B cell (primary cell): ENCODE data around the gene TARP.

Experiments used
- ATAC-seq: fragments of 200-7000 bp; cut with Tn5 transposase; one replicate; pipeline ENCODE4 v1.10.0; 2021; ENCODE audit warnings: low read depth, mild to moderate bottlenecking, moderate number of reproducible peaks, moderate library complexity
- CTCF ChIA-PET: fragments of 350-600 bp; sonication (Branson Sonifier 250); formaldehyde crosslinking; loops from one replicate; lab custom pipeline; 2021; ENCODE audit warnings: antibody characterized with exemption, inconsistent platforms; lab: Charles Lee
- POLR2A ChIA-PET: fragments of 350-600 bp; sonication (Branson Sonifier 250); formaldehyde crosslinking; loops from one replicate; lab custom pipeline; 2021; ENCODE audit warnings: antibody characterized with exemption; lab: Charles Lee
- DNase-seq: peaks from one replicate; pipeline ENCODE4 v3.0.0; 2013
- H2AFZ ChIP-seq: 2 replicates; pipeline ENCODE4 v1.6.1; 2012; ENCODE audit warnings: mild to moderate bottlenecking, low read depth, low read length; ENCODE audit not compliant: insufficient read depth, poor library complexity, severe bottlenecking
- H3K27ac ChIP-seq, 2 donors: 1 replicate in 1 of 2; 2 replicates in 1 of 2; pipeline ENCODE4 v1.5.1; 2012 to 2013; ENCODE audit warnings: low read length in 2 of 2, mild to moderate bottlenecking in 2 of 2, moderate library complexity in 1 of 2
- H3K27me3 ChIP-seq, 4 experiments: fragments of 200-600 bp in 1 of 4; sonication (generic) in 1 of 4; replicated peaks in 1 of 4; 1 replicate in 2 of 4; 2 replicates in 2 of 4; pipeline versions ENCODE4 v1.6.1 to v1.7.0; 2013 to 2016; ENCODE audit warnings: low read length in 3 of 4, mild to moderate bottlenecking in 2 of 4, mixed read lengths in 1 of 4, moderate library complexity in 1 of 4; ENCODE audit not compliant: insufficient read depth in 4 of 4, control insufficient read depth in 3 of 4; ENCODE audit errors: control extremely low read depth in 1 of 4
- H3K36me3 ChIP-seq, 2 experiments: replicated peaks in 1 of 2; 1 replicate in 1 of 2; 2 replicates in 1 of 2; pipeline versions ENCODE4 v1.6.1 to v1.7.1; 2013; ENCODE audit warnings: low read length in 1 of 2; ENCODE audit not compliant: insufficient read depth in 2 of 2, control insufficient read depth in 1 of 2; ENCODE audit errors: control extremely low read depth in 1 of 2, extremely low read depth in 1 of 2
- H3K4me1 ChIP-seq, 2 donors: fragments of 200-600 bp in 1 of 2; sonication (generic) in 1 of 2; 1 replicate in 1 of 2; 2 replicates in 1 of 2; pipeline versions ENCODE4 v1.5.1 to v1.6.1; 2013 to 2017; ENCODE audit warnings: low read length in 2 of 2; ENCODE audit not compliant: control insufficient read depth in 2 of 2, insufficient read depth in 2 of 2
- H3K4me2 ChIP-seq: replicated peaks from 2 replicates; pipeline ENCODE3; 2012; ENCODE audit warnings: mild to moderate bottlenecking, low read depth, low read length; ENCODE audit not compliant: poor library complexity, severe bottlenecking
- H3K4me3 ChIP-seq, 5 experiments: fragments of 200-600 bp in 1 of 5; sonication (generic) in 1 of 5; 1 replicate in 3 of 5; 2 replicates in 2 of 5; pipeline versions ENCODE4 v1.5.1 to v1.7.0; 2011 to 2016; ENCODE audit warnings: low read length in 4 of 5, mild to moderate bottlenecking in 4 of 5, low read depth in 2 of 5, control low read depth in 1 of 5, moderate library complexity in 1 of 5; ENCODE audit not compliant: insufficient read depth in 1 of 5; ENCODE audit errors: control extremely low read depth in 1 of 5, extremely low read depth in 1 of 5
- H3K79me2 ChIP-seq: fragments of 200-600 bp; sonication (generic); one replicate; pipeline ENCODE4 v1.6.0; 2016; ENCODE audit warnings: low read length; ENCODE audit not compliant: control insufficient read depth, insufficient read depth
- H3K9ac ChIP-seq: fragments of 200-600 bp; sonication (generic); 2 replicates; pipeline ENCODE4 v1.6.1; 2017; ENCODE audit warnings: mild to moderate bottlenecking, low read length, moderate library complexity
- H3K9me3 ChIP-seq, 3 donors: one replicate each; pipeline versions ENCODE4 v1.6.1 to v1.7.1; 2013; ENCODE audit warnings: low read length in 2 of 3; ENCODE audit not compliant: control insufficient read depth in 2 of 3, insufficient read depth in 1 of 3; ENCODE audit errors: control extremely low read depth in 1 of 3
- H4K20me1 ChIP-seq: 2 replicates; pipeline ENCODE4 v1.6.0; 2012; ENCODE audit warnings: mild to moderate bottlenecking, low read length; ENCODE audit not compliant: insufficient read depth, control insufficient read depth, poor library complexity, severe bottlenecking
- H3K27ac Mint-ChIP-seq: one replicate; pipeline ENCODE4 v1.8.0; 2021; ENCODE audit warnings: mixed read lengths
- H3K27me3 Mint-ChIP-seq: one replicate; pipeline ENCODE4 v1.8.0; 2021; ENCODE audit warnings: mixed read lengths
- H3K4me1 Mint-ChIP-seq: one replicate; pipeline ENCODE4 v1.8.0; 2021; ENCODE audit warnings: mixed read lengths
- H3K4me3 Mint-ChIP-seq: one replicate; pipeline ENCODE4 v1.8.0; 2021; ENCODE audit warnings: mixed read lengths
- H3K9me3 Mint-ChIP-seq: one replicate; pipeline ENCODE4 v1.8.0; 2022; ENCODE audit warnings: mixed read lengths; ENCODE audit not compliant: insufficient read depth
- EZH2 ChIP-seq: IDR thresholded peaks from 2 replicates; pipeline ENCODE4 v1.6.1; 2012; ENCODE audit warnings: borderline replicate concordance, low read depth, mild to moderate bottlenecking, moderate library complexity, low read length; ENCODE audit not compliant: insufficient read depth, poor library complexity, severe bottlenecking
- WGBS: methylation state at CpG from one replicate; pipeline ENCODE4 v1.1.5; 2013; ENCODE audit warnings: missing lambda C conversion rate; ENCODE audit not compliant: insufficient coverage; 5-methylcytosine and 5-hydroxymethylcytosine counted together
- intact Hi-C: fragments of 100-400 bp; cut with micrococcal nuclease; formaldehyde crosslinking; loops from one replicate; pipeline ENCODE4 v1.10.0; 2022
- TF ChIP-seq, protein P1 (sequence below): fragments of 200-600 bp; IDR thresholded peaks from one replicate; pipeline ENCODE4 v1.8.0; 2022; ENCODE audit warnings: antibody characterized with exemption, mild to moderate bottlenecking

Gene TARP

DNA sequence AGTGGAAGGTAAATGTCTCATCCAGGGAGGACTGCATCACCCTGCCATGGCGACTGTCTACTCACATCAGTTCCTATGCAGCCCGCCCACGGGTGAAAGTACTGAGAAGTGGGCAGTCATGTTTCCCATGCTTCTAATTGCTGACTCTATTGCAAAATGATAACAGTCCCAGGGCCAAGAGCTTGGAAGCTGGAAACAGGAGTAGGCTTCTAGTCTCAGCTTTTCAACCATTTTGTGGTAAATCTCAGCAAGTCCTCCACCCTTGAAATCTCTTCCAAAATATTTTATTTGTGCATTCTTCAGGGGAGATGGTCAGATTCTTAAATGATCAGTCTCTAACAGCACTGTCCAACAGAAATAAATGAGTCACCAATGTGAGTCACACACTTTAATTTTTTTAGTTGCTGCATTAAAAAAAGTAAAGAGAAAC is 48.1 kb upstream of the TARP start:
- peaks cover 0 to 3% (median 1%) of the 10 kb centered on the region in 4 experiments for H3K27me3 ChIP-seq
- no peaks in the 10 kb centered on the region for H4K20me1 ChIP-seq
- no peak overlapping the region for H3K4me3 Mint-ChIP-seq
- H3K79me2 ChIP-seq, result no peaks in the 10 kb centered on the region
- H3K9ac ChIP-seq, result no peak overlapping the region
- H3K4me3 ChIP-seq, result no peak overlapping the region
- no peak overlapping the region for H2AFZ ChIP-seq
- CTCF ChIA-PET, result interaction anchor here (0.5 to 2.4 kb wide), 2 partner anchors 14 to 1301 kb away, joined by 3 to 8 read pairs; no protein-coding TSS in a partner anchor
- ATAC-seq (no peak), DNase-seq (no peak)
- H3K4me2 ChIP-seq, result no peak overlapping the region
- no peak overlapping the region for H3K27ac Mint-ChIP-seq
- WGBS, result 63% methylated on average over 2 of the region's 3 CpGs
- POLR2A ChIA-PET, result no interaction called here
- intact Hi-C loops, result no loop called here
- no peak overlapping the region for H3K27ac ChIP-seq
- peaks cover 4 to 10% of the 10 kb centered on the region in 2 donors for H3K4me1 ChIP-seq
- no peaks in the 10 kb centered on the region for H3K9me3 Mint-ChIP-seq
- no peaks in the 10 kb centered on the region for H3K36me3 ChIP-seq
- H3K27me3 Mint-ChIP-seq, result peaks cover 25% of the 10 kb centered on the region
- H3K9me3 ChIP-seq, result no peaks in the 10 kb centered on the region
- TF ChIP-seq EZH2, result no peak
- TF ChIP-seq, protein P1, sequence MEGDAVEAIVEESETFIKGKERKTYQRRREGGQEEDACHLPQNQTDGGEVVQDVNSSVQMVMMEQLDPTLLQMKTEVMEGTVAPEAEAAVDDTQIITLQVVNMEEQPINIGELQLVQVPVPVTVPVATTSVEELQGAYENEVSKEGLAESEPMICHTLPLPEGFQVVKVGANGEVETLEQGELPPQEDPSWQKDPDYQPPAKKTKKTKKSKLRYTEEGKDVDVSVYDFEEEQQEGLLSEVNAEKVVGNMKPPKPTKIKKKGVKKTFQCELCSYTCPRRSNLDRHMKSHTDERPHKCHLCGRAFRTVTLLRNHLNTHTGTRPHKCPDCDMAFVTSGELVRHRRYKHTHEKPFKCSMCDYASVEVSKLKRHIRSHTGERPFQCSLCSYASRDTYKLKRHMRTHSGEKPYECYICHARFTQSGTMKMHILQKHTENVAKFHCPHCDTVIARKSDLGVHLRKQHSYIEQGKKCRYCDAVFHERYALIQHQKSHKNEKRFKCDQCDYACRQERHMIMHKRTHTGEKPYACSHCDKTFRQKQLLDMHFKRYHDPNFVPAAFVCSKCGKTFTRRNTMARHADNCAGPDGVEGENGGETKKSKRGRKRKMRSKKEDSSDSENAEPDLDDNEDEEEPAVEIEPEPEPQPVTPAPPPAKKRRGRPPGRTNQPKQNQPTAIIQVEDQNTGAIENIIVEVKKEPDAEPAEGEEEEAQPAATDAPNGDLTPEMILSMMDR, result no peak
- H3K4me1 Mint-ChIP-seq, result peaks cover 8% of the 10 kb centered on the region

DNA sequence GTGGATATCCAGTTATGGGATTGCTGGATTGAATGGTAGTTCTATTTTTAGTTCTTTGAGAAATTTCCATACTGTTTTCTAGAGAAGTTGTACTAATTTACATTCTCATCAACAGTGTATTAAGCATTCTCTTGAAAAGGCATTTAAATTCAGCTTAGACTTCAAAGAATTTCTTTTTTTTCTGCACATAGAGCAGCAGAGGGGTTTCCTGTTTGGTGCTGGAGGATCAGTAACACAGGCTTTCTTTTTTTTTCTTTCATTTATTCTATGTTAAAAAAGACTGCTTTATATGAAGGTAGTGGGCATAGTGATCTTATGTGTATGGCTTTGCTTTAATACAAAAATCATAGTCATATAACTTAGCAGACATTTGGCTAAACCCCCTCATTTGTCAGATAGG is 47.6 kb upstream of the TARP start:
- no peak overlapping the region for H3K4me2 ChIP-seq
- DNase-seq, result no peak
- H3K9me3 ChIP-seq, result no peaks in the 10 kb centered on the region
- H3K4me1 ChIP-seq, result peaks cover 4 to 10% of the 10 kb centered on the region in 2 donors
- ATAC-seq, result no peak
- no peak overlapping the region for H2AFZ ChIP-seq
- no peaks in the 10 kb centered on the region for H3K79me2 ChIP-seq
- ChIA-PET POLR2A (no interaction called here), CTCF (no interaction called here)
- no peak overlapping the region for H3K4me3 Mint-ChIP-seq
- H3K4me1 Mint-ChIP-seq, result peaks cover 8% of the 10 kb centered on the region
- intact Hi-C loops, result no loop called here
- H3K36me3 ChIP-seq, result no peaks in the 10 kb centered on the region
- no peak overlapping the region for H3K9ac ChIP-seq
- no peak for TF ChIP-seq EZH2
- TF ChIP-seq, protein P1, result no peak
- H3K27ac ChIP-seq, result no peak overlapping the region
- peaks cover 25% of the 10 kb centered on the region for H3K27me3 Mint-ChIP-seq
- H4K20me1 ChIP-seq, result no peaks in the 10 kb centered on the region
- peaks cover 0 to 3% (median 1%) of the 10 kb centered on the region in 4 experiments for H3K27me3 ChIP-seq
- H3K4me3 ChIP-seq, result no peak overlapping the region
- H3K27ac Mint-ChIP-seq, result no peak overlapping the region
- no peaks in the 10 kb centered on the region for H3K9me3 Mint-ChIP-seq
